ENCODE results near the gene SCRN3.
"Not testable (repeated sequence)": the region's sequence is repeated elsewhere in the genome, so short reads cannot be mapped to it uniquely, and the experiment has no call there.

Gene SCRN3

DNA sequence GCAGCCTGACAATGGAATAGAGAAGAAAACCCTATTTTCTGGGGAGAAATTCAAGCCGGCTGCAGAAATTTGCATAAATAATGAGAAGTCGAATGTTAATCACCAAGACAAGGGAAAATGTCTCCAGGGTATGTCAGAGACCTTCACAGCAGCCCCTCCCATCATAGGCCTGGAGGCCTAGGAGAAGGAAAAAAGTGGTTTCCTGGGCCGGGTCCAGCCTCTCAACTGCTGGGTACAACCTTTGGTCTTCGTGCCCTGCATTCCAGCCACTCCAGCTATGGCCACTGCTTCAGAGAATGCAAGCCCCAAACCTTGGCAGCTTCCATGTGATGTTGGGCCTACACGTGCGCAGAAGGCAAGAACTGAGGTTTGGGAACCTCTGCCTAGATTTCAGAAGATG, 6.0 kb upstream of the SCRN3 start:
- TF ChIP-seq ZNF274 (IDR thresholded peaks at IDR 0.05; ENCODE audit: low read depth, low read length): no peak
- no peak overlapping the region for H3K4me3 ChIP-seq (ENCODE audit: low read length)

DNA sequence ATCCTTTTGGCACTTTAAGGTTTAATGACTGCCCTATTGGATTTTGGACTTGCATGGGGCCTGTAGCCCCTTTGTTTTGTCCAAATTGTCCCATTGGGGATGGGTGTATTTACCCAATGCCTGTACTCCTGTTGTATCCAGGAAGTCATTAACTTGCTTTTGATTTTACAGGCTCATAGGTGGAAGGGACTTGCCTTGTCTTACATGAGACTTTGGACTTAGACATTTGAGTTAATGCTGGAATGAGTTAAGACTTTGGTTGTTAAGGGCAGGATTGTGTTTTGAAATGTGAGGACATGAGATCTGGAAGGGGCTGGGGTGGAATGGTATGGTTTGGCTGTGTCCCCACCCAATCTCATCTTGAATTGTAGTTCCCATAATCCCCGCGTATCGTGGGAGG, 5.2 kb upstream of the SCRN3 start:
- not testable (repeated sequence) for H3K4me3 ChIP-seq (ENCODE audit: low read length)

DNA sequence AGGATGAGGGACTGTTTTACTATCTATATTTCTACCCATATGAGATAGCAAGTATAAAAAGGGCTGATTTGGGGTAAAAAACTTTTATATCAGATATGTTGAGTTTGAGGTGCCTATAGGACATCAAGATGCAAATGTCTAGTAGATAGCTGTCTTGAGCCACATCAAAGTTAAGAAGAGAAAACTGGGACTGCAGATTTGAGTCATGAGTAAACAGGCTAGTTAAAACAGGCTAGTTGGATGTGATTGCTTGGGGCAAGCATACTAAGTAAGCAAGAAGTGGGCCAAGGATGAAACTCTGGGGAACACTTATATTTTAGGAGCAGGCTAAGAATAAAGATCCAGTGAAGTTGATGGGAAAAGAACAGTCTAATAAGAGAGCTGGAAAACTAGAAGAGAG, 2.8 kb upstream of the SCRN3 start:
- H3K4me3 ChIP-seq (ENCODE audit: low read length): no peak overlapping the region
- no peak for TF ChIP-seq ZNF274 (IDR thresholded peaks at IDR 0.05; ENCODE audit: low read depth, low read length)

DNA sequence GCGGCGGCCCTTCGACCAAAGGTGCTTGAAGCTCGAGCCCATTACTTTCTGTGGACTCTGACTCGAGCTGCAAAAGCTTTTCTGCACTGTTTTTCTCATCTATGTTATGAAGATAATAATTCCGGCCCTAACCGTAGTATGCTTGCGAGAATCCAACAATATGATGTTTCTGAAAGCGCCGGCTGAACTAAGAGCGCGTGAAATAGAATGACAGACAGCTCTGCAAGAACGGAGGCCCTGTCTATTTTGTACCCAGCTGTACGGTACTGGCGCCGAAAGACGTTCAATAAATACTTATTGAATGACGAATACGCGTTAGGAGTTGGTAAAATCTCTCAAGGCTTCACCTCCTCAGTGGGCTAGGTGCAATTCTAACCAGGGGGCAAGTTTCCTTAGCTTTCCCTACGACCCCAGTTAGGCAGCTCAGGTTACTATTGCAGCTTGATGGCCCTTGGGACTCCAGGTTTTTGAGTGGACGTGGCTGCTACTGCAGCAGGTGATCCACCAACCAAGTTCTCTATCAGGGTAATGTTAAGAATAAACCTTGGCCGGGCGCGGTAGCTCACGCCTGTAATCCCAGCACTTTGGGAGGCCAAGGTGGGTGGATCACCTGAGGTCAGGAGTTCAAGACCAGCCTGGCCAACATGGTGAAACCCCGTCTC, 570 bp downstream of the SCRN3 start:
- peak overlapping the region; percentile 88 for H3K4me3 ChIP-seq (ENCODE audit: low read length)
- TF ChIP-seq ZNF274 (IDR thresholded peaks at IDR 0.05; ENCODE audit: low read depth, low read length): no peak

DNA sequence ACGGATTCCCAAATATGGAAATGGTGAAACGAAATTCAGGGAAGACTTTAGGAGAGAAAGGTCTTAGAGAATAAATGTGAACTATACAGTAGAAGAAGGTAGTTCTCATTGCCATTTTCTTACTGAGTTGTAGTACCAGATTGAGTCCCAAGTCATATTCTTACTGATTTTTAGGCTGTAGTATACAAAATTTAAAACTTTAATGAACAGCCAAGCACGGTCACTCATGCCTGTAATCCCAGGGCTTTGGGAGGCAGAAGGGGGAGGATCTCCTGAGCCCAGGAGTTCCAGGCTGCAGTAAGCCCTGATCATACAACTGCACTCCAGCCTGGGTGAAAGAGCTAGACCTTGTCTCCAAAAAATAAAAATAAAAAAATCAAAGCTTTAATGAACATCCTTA, 2.2 kb downstream of the SCRN3 start:
- TF ChIP-seq ZNF274 (IDR thresholded peaks at IDR 0.05; ENCODE audit: low read depth, low read length): no peak
- no peak overlapping the region for H3K4me3 ChIP-seq (ENCODE audit: low read length)

DNA sequence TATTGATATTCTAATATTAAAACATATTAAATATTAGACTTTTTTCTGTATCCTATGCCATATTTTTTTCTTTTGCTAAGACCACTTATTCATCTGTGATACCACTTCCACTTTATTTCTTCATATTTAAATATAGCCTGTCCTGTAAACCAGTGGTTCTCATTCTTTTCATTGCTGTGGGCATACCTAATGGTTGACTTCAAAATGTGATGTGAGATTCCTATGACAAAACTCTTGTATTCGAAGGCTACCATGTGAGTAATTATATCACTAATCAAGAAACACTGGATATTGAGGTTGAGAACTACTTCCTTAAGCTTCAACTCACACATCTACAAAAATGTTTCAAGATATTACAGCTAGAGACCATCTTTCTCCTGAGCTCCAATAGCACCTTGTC, 3.6 kb downstream of the SCRN3 start:
- H3K4me3 ChIP-seq (ENCODE audit: low read length): no peak overlapping the region
- no peak for TF ChIP-seq ZNF274 (IDR thresholded peaks at IDR 0.05; ENCODE audit: low read depth, low read length)

DNA sequence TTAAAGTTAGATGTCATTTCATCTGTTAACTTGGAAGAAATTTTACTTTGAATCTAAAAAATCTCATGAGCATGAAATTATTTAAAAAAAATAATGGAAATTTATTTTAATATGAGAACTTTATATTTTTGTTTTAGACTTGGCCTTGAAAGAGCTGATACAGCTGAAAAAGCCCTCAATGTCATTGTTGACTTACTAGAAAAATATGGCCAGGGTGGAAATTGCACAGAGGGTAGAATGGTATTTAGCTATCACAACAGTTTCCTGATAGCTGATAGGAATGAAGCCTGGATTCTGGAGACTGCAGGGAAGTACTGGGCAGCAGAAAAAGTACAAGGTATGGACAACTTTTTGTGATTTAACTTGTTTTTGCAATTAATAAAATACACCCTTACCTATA, 5.3 kb downstream of the SCRN3 start:
- TF ChIP-seq ZNF274 (IDR thresholded peaks at IDR 0.05; ENCODE audit: low read depth, low read length): no peak
- no peak overlapping the region for H3K4me3 ChIP-seq (ENCODE audit: low read length)

DNA sequence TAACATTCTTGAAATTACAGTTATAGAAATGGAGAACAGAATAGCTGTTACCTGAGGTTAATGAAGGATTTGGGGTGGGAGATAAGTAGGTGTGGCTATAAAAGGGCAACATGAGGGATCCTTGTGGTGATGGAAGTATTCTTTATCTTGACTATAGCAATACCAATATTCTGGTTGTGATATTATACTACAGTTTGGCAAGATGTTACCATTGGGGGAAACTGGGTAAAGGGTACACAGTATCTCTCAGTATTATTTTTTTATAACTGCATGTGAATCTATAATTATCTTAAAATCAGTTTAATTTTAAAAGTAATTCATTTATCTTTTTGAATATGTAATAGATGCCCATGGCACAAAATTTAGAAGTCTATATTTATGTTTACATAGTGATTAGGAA, 8.1 kb downstream of the SCRN3 start:
- no peak for TF ChIP-seq ZNF274 (IDR thresholded peaks at IDR 0.05; ENCODE audit: low read depth, low read length)
- no peak overlapping the region for H3K4me3 ChIP-seq (ENCODE audit: low read length)

DNA sequence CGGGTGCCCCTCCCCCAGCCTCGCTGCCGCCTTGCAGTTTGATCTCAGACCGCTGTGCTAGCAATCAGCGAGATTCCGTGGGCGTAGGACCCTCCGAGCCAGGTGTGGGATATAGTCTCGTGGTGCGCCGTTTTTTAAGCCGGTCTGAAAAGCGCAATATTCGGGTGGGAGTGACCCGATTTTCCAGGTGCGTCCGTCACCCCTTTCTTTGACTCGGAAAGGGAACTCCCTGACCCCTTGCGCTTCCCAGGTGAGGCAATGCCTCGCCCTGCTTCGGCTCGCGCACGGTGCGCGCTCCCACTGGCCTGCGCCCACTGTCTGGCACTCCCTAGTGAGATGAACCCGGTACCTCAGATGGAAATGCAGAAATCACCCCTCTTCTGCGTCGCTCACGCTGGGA, 14.5 kb downstream of the SCRN3 start:
- H3K4me3 ChIP-seq (ENCODE audit: low read length): not testable (repeated sequence)

DNA sequence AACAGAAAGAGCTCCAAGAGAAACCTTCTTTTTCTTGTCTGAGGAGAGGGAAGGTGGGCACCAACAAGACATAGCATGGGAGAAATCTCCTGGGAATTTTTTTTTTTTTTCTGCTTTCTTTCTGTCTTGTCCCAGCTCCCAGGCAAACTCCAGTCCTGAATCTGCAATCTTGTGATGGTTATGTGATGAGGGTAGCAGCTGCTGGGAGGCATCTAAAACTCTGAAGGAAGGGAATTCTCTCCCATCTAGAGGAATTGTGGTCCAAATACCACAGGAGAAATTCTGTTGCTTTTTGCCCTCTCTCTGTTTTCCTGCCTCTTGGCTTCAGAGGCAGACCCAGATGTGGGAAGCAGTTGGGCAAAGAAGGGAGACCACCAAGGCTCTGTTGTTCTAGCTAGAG, 16.7 kb downstream of the SCRN3 start:
- TF ChIP-seq ZNF274 (IDR thresholded peaks at IDR 0.05; ENCODE audit: low read depth, low read length): no peak

DNA sequence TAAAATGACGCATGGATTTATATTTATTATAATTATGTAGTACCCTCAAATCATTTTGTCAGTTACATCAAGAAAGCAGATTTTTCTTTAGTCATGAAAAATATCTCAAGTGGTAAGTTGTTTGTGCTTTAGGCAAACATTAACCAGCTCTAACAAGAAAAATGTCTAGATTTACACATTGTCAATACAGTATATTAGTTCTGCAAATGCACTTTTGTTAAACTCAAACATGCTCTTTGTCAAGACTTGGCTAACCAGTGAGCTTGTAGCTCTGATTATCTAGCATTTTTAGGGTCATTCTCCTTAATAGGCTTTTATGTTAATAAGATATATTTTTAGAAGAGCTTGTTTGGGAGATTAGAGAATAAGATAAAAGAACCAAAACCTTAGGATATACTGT, 32.7 kb downstream of the SCRN3 start:
- H3K4me3 ChIP-seq (ENCODE audit: low read length): no peak overlapping the region
- TF ChIP-seq ZNF274 (IDR thresholded peaks at IDR 0.05; ENCODE audit: low read depth, low read length): no peak

More for the DNA sequence above, 16.7 kb downstream of the SCRN3 start:
- no peak overlapping the region for H3K4me3 ChIP-seq (ENCODE audit: low read length)

DNA sequence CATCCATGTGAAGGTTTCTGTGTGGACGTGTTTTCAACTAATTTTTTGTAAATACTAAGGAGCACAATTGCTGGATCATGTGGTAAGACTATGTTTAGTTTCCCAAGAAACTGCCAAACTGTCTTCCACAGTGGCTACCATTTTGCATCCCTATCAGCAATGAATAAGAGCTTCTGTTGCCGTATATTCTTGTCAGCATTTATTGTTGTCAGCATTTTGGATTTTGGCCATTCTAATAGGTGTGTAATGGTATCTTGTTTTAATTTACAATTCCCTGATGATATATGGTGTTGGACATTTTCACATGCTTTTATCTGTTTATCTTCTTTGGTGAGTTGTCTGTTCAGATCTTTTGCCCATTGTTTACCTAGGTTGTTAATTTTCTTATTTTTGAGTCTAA, 34.5 kb downstream of the SCRN3 start:
- no peak for TF ChIP-seq ZNF274 (IDR thresholded peaks at IDR 0.05; ENCODE audit: low read depth, low read length)

DNA sequence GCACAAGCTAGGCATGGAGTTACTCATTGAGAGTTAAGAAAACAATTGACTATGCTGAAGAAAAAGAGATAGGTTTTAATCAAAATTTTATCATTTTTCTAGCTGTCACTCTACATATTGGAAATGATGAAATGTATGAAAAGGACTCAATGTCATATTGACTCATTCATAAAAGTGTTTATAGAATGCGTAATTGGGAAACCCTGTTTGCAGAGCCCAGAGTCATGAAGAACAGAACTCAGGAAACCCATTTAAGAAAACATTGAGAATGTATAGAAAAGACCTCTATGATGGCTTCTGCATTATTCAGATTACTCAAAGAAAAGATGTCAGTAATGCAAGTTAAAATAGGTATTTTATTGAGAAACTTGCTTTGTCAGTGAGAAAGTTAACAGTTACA, 36.4 kb downstream of the SCRN3 start:
- H3K4me3 ChIP-seq (ENCODE audit: low read length): no peak overlapping the region
- TF ChIP-seq ZNF274 (IDR thresholded peaks at IDR 0.05; ENCODE audit: low read depth, low read length): no peak

More for the DNA sequence above, 34.5 kb downstream of the SCRN3 start:
- H3K4me3 ChIP-seq (ENCODE audit: low read length): no peak overlapping the region

DNA sequence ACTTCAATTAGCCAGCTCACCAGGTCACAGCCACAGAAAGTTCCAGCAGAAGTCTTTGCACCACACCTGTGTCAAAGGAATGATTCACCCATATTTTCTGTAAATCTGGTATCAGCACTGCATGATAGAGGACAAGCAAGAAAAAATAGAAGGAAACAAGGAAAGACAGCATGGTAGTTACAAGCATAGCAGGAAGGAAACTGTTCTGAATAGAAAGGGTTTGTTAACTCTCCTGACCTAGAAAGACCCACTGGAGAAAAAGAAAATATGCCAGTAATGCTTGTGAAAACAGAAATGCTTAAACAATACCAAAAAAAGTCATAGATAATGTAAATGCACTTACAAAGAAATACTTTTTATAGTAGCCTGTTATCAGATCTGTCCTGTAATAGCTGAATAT, 40.8 kb downstream of the SCRN3 start:
- TF ChIP-seq ZNF274 (IDR thresholded peaks at IDR 0.05; ENCODE audit: low read depth, low read length): no peak

DNA sequence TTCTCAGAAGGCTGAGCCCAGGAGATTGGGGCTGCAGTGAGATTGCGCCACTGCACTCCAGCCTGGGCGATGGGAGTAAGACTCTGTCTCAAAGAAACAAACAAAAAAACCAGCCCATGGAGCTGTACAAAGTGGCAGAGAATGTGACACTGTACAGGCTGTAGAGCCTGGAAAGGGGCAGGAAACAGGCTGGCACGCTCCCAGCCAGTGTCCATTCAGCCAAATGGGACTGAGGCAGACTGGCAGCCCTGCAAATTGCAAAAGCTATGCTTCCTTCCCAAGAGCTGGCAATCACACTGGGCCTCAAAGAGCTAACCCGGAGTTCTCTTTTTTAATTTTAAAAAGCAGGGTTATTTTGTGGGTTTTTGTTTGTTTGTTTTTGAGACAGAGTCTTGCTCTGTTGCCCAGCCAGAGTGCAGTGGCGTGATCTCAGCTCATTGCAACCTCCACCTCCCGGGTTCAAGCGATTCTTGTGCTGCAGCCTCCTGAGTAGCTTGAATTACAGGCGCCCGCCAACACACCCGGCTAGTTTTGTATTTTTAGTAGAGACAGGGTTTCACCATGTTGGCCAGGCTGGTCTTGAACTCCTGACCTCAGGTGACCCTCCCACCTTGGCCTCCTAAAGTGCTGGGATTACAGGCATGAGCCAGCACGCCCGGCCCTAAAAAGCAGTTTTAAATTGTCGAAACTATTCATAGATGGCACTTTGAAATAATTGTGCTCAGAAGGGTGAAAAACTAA, 42.8 kb downstream of the SCRN3 start:
- H3K4me3 ChIP-seq (ENCODE audit: low read length): no peak overlapping the region
- no peak for TF ChIP-seq ZNF274 (IDR thresholded peaks at IDR 0.05; ENCODE audit: low read depth, low read length)

More for the DNA sequence above, 40.8 kb downstream of the SCRN3 start:
- no peak overlapping the region for H3K4me3 ChIP-seq (ENCODE audit: low read length)

DNA sequence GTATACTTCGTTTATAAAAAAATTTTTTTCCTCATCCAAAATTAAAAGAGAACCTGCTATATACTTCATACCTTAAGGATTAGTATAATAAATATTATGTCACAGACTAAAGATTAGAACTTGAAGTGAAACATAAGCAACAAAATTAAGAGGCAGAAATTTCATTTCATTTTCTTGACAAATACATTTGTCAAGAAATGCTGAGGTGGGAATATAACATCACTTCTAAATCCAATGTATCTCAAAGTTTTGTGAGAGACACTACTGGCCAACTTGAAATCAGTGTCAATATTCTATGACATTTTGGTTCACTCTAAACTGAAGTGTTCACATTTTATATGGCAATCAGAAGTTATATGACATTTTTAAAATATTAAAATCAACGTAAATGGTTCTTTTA, 43.8 kb downstream of the SCRN3 start:
- no peak for TF ChIP-seq ZNF274 (IDR thresholded peaks at IDR 0.05; ENCODE audit: low read depth, low read length)

More for the DNA sequence above, 43.8 kb downstream of the SCRN3 start:
- H3K4me3 ChIP-seq (ENCODE audit: low read length): no peak overlapping the region

Measured in GM08714 (cell line).